Breast epithelium (tissue), 4 donors: Measurements from ENCODE around the gene EPHA4. TPM values are rescaled to one million over a fixed set of nuclear protein-coding genes. Genes with fewer than 3 reads are reported as not detected.

Source experiments
- DNase-seq, 2 donors: peaks; one replicate each; pipeline ENCODE4 v3.0.0-alpha.2; 2019; ENCODE audit warnings: low spot score in 2 of 2
- H3K27ac ChIP-seq, 2 donors: fragments of 200-600 bp; sonication (generic) in 1 of 2; one replicate each; pipeline ENCODE4 v1.5.1; 2016 to 2019; ENCODE audit warnings: mild to moderate bottlenecking in 1 of 2
- H3K27me3 ChIP-seq, 2 donors: fragments of 200-600 bp; sonication (generic) in 1 of 2; one replicate each; pipeline versions ENCODE4 v1.5.1 to v1.6.0; 2017 to 2019; ENCODE audit warnings: control low read depth in 1 of 2, mild to moderate bottlenecking in 1 of 2
- H3K36me3 ChIP-seq: fragments of 200-600 bp; one replicate; pipeline ENCODE4 v1.5.1; 2019
- H3K4me1 ChIP-seq, 2 donors: fragments of 200-600 bp; sonication (generic); one replicate each; pipeline ENCODE4 v1.5.1; 2016 to 2019; ENCODE audit warnings: control low read depth in 1 of 2
- H3K4me3 ChIP-seq, 3 donors: fragments of 200-600 bp; sonication (generic); 1 replicate in 2 of 3; 2 replicates in 1 of 3; pipeline ENCODE4 v1.5.1; 2016 to 2019; ENCODE audit warnings: mild to moderate bottlenecking in 3 of 3, moderate library complexity in 2 of 3
- H3K9me3 ChIP-seq, 2 donors: fragments of 200-600 bp; sonication (generic) in 1 of 2; one replicate each; pipeline ENCODE4 v1.5.1; 2016 to 2019; ENCODE audit warnings: control low read depth in 1 of 2
- CTCF ChIP-seq, 3 donors: fragments of 450-650 bp; IDR thresholded peaks; one replicate each; pipeline ENCODE4 v1.5.1; 2016 to 2017; ENCODE audit warnings: antibody characterized with exemption in 3 of 3, mild to moderate bottlenecking in 3 of 3, moderate library complexity in 3 of 3
- POLR2A ChIP-seq: fragments of 450-650 bp; IDR thresholded peaks from one replicate; pipeline ENCODE4 v1.6.1; 2016; ENCODE audit warnings: antibody characterized with exemption, mild to moderate bottlenecking, moderate library complexity
- POLR2AphosphoS5 ChIP-seq, 3 donors: sonication (generic); formaldehyde crosslinking; IDR thresholded peaks; one replicate each; pipeline ENCODE4 v1.6.1; 2017; ENCODE audit warnings: antibody characterized with exemption in 3 of 3
- intact Hi-C: fragments of 100-400 bp; cut with DNase I; formaldehyde crosslinking; loops from one replicate; pipeline ENCODE4 v1.15.1; 2023; ENCODE audit warnings: low total_unique reads
- total RNA-seq, 3 donors: library from RNA; depleted of rRNA; stranded (reverse); fragments of >200 nt; gene quantifications; one replicate each; pipeline ENCODE4 v1.1.0, GENCODE V29; 2016

Gene EPHA4
- total RNA-seq, 3 donors from 2014 or later = 12.8 to 44.2 (median 18.6) TPM

GRCh38 chr2:221605751-221606240, 33.7 kb upstream of the EPHA4 start:
- Histone ChIP-seq H3K36me3 (no peaks in the 10 kb centered on the region), H3K27me3 (no peaks in the 10 kb centered on the region), H3K4me3 (no peak overlapping the region), H3K4me1 (no peaks in the 10 kb centered on the region), H3K27ac (no peak overlapping the region), H3K9me3 (no peaks in the 10 kb centered on the region)
- intact Hi-C loops = no loop called here
- no peak for DNase-seq
- no peak for TF ChIP-seq POLR2A
- TF ChIP-seq POLR2AphosphoS5 (IDR thresholded peaks at IDR 0.05) = no peak
- TF ChIP-seq CTCF (IDR thresholded peaks at IDR 0.05) = no peak

- H3K36me3 ChIP-seq = no peaks in the 10 kb centered on the region
- intact Hi-C loops = no loop called here
- H3K27ac ChIP-seq = no peak overlapping the region
- no peak for TF ChIP-seq POLR2AphosphoS5 (IDR thresholded peaks at IDR 0.05)
- TF ChIP-seq POLR2A = no peak
- no peak for TF ChIP-seq CTCF (IDR thresholded peaks at IDR 0.05)
- no peaks in the 10 kb centered on the region for H3K9me3 ChIP-seq
- H3K4me1 ChIP-seq = no peaks in the 10 kb centered on the region
- no peak overlapping the region for H3K4me3 ChIP-seq
- no peaks in the 10 kb centered on the region for H3K27me3 ChIP-seq
- DNase-seq = no peak
These were observed 30.8 kb upstream of the EPHA4 start for GRCh38 chr2:221602938-221603337.

GRCh38 chr2:221601376-221601775, 29.3 kb upstream of the EPHA4 start:
- intact Hi-C loops = no loop called here
- Histone ChIP-seq H3K36me3 (no peaks in the 10 kb centered on the region), H3K9me3 (no peaks in the 10 kb centered on the region), H3K4me3 (no peak overlapping the region), H3K27me3 (no peaks in the 10 kb centered on the region), H3K4me1 (no peaks in the 10 kb centered on the region), H3K27ac (no peak overlapping the region)
- TF ChIP-seq CTCF (IDR thresholded peaks at IDR 0.05) (no peak), POLR2A (no peak), POLR2AphosphoS5 (IDR thresholded peaks at IDR 0.05) (no peak)
- DNase-seq = no peak

- Histone ChIP-seq H3K4me1 (no peaks in the 10 kb centered on the region), H3K9me3 (no peaks in the 10 kb centered on the region), H3K36me3 (no peaks in the 10 kb centered on the region), H3K4me3 (no peak overlapping the region), H3K27ac (no peak overlapping the region), H3K27me3 (no peaks in the 10 kb centered on the region)
- DNase-seq = no peak
- no peak for TF ChIP-seq CTCF (IDR thresholded peaks at IDR 0.05)
- intact Hi-C loops = no loop called here
These were observed 28.3 kb upstream of the EPHA4 start for GRCh38 chr2:221600388-221600787.

- no peaks in the 10 kb centered on the region for H3K4me1 ChIP-seq
- DNase-seq = no peak
- intact Hi-C loops = no loop called here
- TF ChIP-seq POLR2A = no peak
- TF ChIP-seq POLR2AphosphoS5 (IDR thresholded peaks at IDR 0.05) = no peak
- TF ChIP-seq CTCF (IDR thresholded peaks at IDR 0.05) = no peak
- H3K27me3 ChIP-seq = no peaks in the 10 kb centered on the region
- no peaks in the 10 kb centered on the region for H3K36me3 ChIP-seq
- no peak overlapping the region for H3K27ac ChIP-seq
- no peaks in the 10 kb centered on the region for H3K9me3 ChIP-seq
- no peak overlapping the region for H3K4me3 ChIP-seq
These were observed 24.1 kb upstream of the EPHA4 start for GRCh38 chr2:221596192-221596591.
